NK-92 (cell line): ENCODE data around the gene PCDHGB4.
"Not testable (repeated sequence)": the region's sequence is repeated elsewhere in the genome, so short reads cannot be mapped to it uniquely, and the experiment has no call there.

ENCODE experiments used
- DNase-seq: peaks from one replicate; lab custom pipeline; 2025; ENCODE audit not compliant: unreplicated experiment; lab: John Stamatoyannopoulos, UW

PCDHGB4 gene

DNA sequence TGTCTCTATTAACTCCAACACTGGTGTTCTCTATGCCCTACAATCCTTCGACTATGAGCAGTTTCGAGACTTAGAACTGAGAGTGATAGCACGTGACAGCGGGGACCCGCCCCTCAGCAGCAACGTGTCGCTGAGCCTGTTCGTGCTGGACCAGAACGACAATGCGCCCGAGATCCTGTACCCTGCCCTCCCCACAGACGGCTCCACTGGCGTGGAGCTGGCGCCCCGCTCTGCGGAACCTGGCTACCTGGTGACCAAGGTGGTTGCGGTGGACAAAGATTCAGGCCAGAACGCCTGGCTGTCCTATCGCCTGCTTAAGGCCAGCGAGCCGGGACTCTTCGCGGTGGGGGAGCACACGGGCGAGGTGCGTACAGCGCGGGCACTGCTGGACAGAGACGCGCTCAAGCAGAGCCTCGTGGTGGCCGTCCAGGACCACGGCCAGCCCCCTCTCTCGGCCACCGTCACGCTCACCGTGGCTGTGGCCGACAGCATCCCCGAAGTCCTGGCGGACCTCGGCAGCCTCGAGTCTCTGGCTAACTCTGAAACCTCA lies 35.3 kb downstream of the PCDHGB4 start:
- DNase-seq: no peak

DNA sequence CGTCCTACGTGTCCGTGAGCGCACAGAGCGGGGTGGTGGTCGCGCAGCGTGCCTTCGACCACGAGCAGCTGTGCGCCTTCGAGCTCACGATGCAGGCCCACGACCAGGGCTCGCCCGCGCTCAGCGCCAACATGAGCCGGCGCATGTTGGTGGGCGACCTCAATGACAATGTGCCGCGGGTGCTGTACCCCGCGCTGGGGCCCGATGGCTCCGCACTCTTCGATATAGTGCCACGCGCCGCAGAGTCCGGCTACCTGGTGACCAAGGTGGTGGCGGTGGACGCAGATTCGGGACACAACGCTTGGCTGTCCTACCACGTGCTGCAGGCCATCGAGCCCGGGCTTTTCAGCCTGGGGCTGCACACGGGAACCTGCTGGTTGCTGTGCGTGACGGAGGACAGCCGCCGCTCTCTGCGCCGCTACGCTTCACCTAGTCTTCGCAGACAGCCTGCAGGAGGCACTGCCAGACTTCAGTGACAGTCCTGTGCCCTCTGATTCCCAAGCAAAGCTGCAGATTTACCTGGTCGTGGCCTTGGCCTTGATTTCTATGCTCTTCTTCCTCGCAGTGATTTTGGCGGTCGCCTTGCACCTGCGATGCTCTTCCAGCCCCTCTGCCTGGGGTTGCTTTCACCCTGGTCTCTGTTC lies 40.4 kb downstream of the PCDHGB4 start:
- DNase-seq: no peak

DNA sequence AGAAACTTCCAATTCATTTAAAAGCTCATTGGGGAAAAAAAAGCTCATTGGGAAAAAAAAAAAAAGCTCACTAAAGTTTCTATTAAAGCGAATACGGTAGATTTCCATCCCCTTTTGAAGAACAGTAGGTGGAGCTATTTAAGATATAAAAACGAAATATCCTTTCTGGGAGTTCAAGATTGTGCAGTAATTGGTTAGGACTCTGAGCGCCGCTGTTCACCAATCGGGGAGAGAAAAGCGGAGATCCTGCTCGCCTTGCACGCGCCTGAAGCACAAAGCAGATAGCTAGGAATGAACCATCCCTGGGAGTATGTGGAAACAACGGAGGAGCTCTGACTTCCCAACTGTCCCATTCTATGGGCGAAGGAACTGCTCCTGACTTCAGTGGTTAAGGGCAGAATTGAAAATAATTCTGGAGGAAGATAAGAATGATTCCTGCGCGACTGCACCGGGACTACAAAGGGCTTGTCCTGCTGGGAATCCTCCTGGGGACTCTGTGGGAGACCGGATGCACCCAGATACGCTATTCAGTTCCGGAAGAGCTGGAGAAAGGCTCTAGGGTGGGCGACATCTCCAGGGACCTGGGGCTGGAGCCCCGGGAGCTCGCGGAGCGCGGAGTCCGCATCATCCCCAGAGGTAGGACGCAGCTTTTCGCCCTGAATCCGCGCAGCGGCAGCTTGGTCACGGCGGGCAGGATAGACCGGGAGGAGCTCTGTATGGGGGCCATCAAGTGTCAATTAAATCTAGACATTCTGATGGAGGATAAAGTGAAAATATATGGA lies 43.0 kb downstream of the PCDHGB4 start, which contains the start of gene PCDHGA12:
TSS of gene PCDHGA12 (plus strand) at position 176 of the 782 bp plus-strand sequence. CDS start at position 429, 253 bp downstream.
- DNase-seq: no peak

DNA sequence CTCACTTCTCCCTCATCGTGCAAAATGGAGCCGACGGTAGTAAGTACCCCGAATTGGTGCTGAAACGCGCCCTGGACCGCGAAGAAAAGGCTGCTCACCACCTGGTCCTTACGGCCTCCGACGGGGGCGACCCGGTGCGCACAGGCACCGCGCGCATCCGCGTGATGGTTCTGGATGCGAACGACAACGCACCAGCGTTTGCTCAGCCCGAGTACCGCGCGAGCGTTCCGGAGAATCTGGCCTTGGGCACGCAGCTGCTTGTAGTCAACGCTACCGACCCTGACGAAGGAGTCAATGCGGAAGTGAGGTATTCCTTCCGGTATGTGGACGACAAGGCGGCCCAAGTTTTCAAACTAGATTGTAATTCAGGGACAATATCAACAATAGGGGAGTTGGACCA lies 43.8 kb downstream of the PCDHGB4 start:
- DNase-seq: no peak

DNA sequence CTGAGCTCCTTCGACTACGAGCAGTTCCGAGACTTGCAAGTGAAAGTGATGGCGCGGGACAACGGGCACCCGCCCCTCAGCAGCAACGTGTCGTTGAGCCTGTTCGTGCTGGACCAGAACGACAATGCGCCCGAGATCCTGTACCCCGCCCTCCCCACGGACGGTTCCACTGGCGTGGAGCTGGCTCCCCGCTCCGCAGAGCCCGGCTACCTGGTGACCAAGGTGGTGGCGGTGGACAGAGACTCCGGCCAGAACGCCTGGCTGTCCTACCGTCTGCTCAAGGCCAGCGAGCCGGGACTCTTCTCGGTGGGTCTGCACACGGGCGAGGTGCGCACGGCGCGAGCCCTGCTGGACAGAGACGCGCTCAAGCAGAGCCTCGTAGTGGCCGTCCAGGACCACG lies 44.8 kb downstream of the PCDHGB4 start:
- DNase-seq: not testable (repeated sequence)

DNA sequence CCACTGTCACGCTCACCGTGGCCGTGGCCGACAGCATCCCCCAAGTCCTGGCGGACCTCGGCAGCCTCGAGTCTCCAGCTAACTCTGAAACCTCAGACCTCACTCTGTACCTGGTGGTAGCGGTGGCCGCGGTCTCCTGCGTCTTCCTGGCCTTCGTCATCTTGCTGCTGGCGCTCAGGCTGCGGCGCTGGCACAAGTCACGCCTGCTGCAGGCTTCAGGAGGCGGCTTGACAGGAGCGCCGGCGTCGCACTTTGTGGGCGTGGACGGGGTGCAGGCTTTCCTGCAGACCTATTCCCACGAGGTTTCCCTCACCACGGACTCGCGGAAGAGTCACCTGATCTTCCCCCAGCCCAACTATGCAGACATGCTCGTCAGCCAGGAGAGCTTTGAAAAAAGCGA lies 45.2 kb downstream of the PCDHGB4 start:
- not testable (repeated sequence) for DNase-seq

DNA sequence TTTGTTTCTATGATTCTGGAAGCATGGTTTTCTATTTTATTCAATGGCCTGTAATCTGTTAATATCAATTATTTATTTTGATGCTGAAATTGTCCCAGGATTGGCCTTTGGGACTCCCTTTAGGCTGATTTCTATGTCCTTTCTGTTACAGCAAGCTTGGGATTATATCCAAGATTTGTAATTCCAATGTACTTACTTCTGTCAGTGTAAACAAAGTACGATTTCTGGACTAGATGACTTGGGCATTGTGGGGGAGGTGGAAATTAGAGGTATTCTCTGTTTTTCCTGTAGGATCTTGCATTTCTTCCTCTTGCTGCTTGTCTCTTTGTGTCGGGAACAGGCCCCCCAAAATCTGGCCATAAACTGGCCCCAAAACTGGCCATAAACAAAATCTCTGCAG lies 46.5 kb downstream of the PCDHGB4 start:
- no peak for DNase-seq

DNA sequence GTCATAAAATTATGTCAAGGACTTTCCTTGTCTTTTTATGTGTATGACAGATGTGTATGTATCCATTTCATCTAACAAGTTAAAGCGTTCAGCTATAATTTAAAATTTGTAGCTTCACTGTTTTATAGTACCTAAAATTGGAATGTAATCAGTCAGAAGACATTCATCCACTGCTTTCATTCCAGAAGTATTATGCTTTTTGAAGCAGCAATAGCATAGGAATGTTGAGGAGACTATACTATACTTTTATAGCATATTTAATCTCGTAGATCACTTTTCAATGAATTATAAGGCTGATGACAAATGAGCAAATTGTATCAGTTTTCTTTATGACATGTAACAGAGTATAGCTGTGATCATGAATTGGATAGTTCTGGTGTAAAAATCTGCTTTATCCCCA lies 49.7 kb downstream of the PCDHGB4 start:
- DNase-seq: no peak

DNA sequence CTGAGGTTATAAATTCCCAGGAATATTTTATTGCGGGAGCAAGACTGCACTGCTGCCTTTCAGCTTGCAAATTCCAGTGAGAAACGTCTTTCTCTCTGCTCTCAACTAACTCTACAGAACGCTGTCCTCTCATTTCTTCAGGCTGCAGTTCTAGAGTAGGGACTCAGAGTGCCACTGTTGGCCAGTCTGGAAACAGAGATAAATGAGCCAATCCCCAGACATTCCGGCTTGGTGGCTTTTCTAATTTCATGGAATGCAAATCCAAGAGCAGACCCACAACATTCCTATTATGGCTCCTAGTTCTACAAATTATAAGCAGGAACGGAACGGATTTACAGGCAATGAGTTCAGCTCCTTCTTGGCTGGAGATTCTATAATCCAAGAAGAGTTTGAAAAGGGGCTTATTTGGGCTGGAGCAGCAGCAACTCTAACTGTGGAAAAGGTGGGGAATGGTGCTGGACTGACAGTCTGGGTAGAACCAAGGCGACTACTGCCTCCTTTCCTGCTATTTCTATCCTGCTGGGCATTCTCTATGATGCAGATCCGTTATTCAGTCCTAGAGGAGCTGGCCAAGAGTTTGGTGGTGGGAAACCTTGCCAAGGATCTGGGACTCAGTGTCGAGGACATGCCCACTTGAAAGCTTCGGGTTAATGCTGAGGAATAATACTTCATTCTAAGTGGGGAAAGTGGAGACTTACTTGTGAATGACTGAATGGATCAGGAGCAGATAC lies 52.1 kb downstream of the PCDHGB4 start:
- DNase-seq: no peak
